Transverse colon (tissue), 4 donors: ENCODE results near the gene CLECL1.
"Not testable (repeated sequence)": the region's sequence is repeated elsewhere in the genome, so short reads cannot be mapped to it uniquely, and the experiment has no call there.

Experiments
- EP300 ChIP-seq: sonication (generic); formaldehyde crosslinking; IDR thresholded peaks from one replicate; pipeline ENCODE4 v1.6.1; 2017; ENCODE audit warnings: antibody characterized with exemption, low read depth
- POLR2A ChIP-seq: fragments of 450-650 bp; IDR thresholded peaks from one replicate; pipeline ENCODE4 v1.6.1; 2016; ENCODE audit warnings: antibody characterized with exemption, mild to moderate bottlenecking, moderate library complexity
- POLR2AphosphoS5 ChIP-seq, 3 donors: sonication (generic); formaldehyde crosslinking; IDR thresholded peaks; one replicate each; pipeline ENCODE4 v1.6.1; 2016; ENCODE audit warnings: antibody characterized with exemption in 3 of 3
- TF ChIP-seq, protein P1 (sequence below), 5 experiments: fragments of 200-600 bp in 3 of 5; fragments of 450-650 bp in 2 of 5; sonication (generic) in 3 of 5; IDR thresholded peaks; 1 replicate in 2 of 5; 2 replicates in 3 of 5; pipeline ENCODE4 v1.5.1; 2016 to 2017; ENCODE audit warnings: antibody characterized with exemption in 5 of 5, inconsistent platforms in 3 of 5, mild to moderate bottlenecking in 2 of 5, moderate library complexity in 1 of 5

DNA sequence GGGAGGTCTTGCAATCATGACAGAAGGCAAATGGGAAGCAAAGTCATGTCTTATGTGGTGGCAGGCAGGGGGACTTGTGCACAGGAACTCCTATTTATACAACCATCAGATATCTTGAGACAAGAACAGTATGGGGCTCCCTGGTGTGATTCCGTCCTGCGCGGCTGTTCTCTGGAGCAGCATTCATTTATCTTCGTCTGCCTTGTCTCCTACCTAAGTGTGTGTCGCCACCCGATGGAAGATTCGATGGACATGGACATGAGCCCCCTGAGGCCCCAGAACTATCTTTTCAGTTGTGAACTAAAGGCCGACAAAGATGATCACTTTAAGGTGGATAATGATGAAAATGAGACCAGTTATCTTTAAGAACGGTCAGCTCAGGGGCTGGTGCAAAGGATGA lies 37.7 kb downstream of the CLECL1 start:
- TF ChIP-seq, protein P1, sequence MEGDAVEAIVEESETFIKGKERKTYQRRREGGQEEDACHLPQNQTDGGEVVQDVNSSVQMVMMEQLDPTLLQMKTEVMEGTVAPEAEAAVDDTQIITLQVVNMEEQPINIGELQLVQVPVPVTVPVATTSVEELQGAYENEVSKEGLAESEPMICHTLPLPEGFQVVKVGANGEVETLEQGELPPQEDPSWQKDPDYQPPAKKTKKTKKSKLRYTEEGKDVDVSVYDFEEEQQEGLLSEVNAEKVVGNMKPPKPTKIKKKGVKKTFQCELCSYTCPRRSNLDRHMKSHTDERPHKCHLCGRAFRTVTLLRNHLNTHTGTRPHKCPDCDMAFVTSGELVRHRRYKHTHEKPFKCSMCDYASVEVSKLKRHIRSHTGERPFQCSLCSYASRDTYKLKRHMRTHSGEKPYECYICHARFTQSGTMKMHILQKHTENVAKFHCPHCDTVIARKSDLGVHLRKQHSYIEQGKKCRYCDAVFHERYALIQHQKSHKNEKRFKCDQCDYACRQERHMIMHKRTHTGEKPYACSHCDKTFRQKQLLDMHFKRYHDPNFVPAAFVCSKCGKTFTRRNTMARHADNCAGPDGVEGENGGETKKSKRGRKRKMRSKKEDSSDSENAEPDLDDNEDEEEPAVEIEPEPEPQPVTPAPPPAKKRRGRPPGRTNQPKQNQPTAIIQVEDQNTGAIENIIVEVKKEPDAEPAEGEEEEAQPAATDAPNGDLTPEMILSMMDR (IDR thresholded peaks at IDR 0.05): not testable (repeated sequence)
- TF ChIP-seq POLR2AphosphoS5 (IDR thresholded peaks at IDR 0.05); EP300; POLR2A: not testable (repeated sequence)
